GM18502 (cell line): ENCODE data around the gene KRTAP10-9.
"Not testable (repeated sequence)": the region's sequence is repeated elsewhere in the genome, so short reads cannot be mapped to it uniquely, and the experiment has no call there.

Experiments
- ATAC-seq: cut with Tn5 transposase; IDR thresholded peaks from one replicate; pipeline ENCODE4 v1.9.1; 2021; ENCODE audit warnings: mild to moderate bottlenecking; ENCODE audit not compliant: unreplicated experiment, poor library complexity

KRTAP10-9 gene

GRCh38 chr21:44613386-44614155, 13.3 kb upstream of the KRTAP10-9 start:
- no peak for ATAC-seq

DNA sequence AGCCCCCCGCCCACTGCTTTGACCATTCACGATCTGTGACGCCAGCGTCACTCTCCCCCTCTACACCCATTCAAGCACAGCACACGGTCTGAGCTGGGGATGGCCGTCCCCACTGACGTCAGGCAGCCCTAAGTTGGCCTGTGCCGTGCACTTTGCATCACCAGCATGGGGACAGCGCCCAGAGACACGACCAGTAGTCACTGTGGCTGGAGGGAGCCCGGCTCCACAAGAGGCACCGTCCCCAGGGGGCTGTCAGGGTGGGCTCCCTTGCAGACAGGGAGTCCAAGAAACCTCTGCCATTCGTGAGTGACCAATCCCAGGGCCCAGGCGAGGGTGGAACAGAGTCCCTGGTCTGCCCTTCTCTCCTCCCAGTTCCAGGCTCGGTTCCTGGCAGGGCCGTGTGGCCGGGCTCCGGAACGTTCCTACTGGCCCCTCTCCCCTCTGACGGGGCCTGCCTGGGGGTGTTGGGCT, 12.7 kb upstream of the KRTAP10-9 start:
- no peak for ATAC-seq

DNA sequence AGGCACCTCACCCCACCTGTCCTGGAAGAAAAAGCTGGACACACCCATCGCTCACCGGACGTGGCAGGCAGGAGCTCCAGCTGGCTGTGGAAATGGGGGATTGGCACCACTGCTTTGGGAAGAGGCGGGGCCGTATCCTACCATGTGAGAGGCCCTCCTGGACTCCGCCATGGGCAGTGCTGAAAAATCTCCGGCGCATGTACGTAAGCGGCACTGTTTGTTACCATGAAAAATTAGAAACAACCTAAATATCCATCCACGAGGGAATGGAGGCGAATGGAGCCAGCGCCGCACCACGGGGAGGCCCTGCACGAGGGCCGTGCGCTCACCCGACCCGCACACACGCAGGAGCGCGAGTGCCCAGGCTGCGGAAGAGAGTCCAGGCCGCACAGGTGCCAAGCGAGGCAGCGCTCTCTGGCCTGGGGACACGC, 11.9 kb upstream of the KRTAP10-9 start:
- ATAC-seq, result no peak

DNA sequence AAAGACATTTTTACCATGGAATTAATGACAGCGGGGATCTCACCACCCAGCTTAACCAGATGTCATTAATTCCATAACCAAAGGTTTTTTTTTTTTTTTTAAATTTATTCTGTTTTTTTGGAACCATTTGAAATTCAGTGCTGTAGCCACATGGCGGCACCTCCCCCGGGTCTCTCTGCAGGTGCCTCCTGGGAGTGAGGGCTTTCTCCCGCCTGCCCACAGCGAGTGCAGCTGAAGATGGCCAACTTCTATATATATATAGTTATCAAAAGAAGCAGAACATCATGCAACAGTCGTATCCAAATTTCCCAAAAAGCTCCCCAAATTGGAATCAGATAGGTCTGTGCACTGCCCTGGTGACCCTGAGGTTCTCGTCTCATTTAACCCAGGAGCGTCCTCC, 11.4 kb upstream of the KRTAP10-9 start:
- no peak for ATAC-seq

DNA sequence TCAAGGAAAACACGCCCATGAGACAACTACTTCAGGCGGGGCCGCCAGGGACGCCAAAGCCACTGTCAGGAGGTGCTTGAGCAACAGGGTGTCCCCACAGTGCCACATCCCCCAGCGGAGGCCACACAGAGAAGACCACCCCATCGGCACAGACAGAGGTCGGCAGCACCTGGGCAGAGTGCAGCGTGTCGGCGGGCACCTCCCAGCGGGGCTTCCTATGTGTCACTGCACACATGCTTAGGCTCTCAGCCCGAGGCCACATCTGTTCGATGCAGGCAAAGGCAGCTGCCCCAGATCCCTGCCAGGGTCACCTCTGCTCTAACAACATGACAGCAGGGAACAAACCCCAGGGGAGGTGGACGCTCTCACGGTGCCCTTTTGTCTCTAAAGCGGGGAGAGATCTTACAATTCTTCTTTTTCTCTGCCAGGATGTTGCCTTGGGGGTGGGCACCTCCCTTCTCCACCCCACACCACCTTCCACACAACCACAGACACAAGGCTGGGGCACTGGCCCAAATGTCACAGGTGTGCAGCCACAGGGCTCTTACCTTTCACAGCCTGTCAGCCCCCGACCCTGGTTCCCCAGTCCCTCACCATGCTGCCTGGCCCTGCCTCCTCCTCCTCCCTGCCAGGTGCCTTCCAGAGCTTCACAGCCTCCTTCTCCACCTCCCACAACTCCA, 10.8 kb upstream of the KRTAP10-9 start:
- no peak for ATAC-seq

- no peak for ATAC-seq
These were observed 10.3 kb upstream of the KRTAP10-9 start for GRCh38 chr21:44616591-44616926.

DNA sequence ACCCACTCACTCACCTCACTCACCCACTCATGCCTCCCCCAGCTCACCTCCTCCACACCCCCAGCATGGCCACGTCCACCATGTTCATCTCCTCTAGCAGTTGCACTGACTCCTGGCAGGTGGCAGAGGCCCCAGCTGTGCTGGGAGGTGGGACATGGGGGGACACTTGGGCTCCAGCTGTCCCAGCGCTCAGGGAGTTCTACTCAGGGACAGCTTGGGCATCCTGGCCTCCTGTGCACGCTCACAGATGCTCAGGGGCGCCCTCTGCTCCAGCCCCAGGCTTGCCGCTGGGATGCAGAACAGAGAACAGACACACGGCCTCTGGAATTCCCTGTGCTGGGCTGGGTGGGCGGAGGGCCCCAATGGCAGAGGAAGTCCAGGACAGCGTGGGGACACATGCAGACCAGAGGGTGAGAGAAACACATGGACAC, 9.8 kb upstream of the KRTAP10-9 start:
- ATAC-seq, result no peak

GRCh38 chr21:44618504-44618903, 8.4 kb upstream of the KRTAP10-9 start:
- ATAC-seq, result no peak

DNA sequence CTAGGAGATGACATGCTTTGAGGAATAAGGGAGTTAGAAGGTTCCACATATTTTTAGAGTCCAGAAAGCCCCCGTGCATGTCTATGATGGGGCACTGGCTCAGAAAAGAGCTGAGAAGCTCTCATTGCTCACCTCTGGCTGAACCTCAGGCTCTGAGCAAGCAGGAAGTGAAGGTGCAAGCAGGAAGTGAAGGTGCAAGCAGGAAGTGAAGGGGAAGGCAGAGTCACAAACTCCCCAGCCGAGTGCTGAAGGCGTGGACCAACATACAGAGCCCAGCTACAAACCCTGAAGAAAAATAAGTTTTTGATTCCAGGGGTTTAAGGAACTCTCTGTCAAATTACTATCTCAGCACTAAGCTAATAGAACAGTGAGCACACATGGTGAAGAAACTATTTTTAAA, 8.0 kb upstream of the KRTAP10-9 start:
- no peak for ATAC-seq

GRCh38 chr21:44619886-44620285, 7.0 kb upstream of the KRTAP10-9 start:
- no peak for ATAC-seq

DNA sequence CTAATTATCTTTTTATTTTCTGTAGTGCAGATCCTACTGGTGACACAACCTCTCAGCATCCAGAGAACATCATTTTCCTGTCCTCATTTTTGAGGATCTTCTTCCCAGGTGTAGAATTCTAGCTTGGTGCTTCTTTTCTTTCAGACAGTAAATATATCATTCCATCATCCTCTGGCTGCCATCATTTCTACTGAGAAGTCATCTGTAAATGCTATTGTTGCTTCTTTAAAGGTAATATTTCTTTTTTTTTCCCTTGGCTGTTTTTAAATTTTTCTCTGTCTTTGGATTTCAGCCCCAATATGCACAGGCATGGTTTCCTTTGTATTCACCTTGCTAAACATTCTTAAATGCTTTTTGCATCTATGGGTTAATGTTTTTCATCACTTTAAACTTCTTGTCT, 3.3 kb upstream of the KRTAP10-9 start:
- ATAC-seq, result no peak

- no peak for ATAC-seq
These were observed 1.1 kb upstream of the KRTAP10-9 start for GRCh38 chr21:44625756-44626155.

DNA sequence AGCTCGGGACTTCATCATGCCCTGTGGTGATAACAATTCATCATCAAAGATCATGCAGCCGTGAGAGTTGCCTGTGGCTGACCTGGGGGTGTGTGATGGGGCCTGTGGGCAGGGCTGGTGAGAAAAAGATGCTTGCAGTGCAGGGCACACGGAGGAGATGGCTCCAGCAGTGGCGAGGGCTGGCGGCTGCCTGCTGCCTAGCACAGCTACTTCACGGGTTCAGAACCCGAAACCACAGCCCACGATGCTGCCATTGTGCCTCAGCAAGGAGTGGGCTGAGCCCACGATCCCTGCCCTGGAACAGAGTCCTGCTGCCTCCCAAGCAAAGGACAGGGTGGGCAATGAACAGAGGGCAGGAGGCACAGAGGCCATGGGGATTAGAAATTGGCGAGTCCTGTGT, 631 bp upstream of the KRTAP10-9 start:
- no peak for ATAC-seq

DNA sequence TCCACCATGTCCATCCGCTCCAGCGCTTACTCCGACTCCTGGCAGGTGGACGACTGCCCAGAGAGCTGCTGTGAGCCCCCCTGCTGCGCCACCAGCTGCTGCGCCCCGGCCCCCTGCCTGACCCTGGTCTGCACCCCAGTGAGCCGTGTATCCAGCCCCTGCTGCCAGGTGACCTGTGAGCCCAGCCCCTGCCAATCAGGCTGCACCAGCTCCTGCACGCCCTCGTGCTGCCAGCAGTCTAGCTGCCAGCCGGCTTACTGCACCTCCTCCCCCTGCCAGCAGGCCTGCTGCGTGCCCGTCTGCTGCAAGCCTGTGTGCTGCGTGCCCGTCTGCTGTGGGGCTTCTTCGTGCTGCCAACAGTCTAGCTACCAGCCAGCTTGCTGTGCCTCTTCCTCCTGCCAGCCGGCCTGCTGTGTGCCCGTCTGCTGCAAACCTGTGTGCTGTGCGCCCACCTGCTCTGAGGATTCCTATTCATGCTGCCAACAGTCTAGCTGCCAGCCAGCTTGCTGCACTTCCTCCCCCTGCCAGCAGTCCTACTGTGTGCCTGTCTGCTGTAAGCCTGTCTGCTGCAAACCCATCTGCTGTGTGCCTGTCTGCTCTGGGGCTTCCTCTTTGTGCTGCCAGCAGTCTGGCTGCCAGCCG, 409 bp downstream of the KRTAP10-9 start:
- ATAC-seq, result not testable (repeated sequence)

GRCh38 chr21:44627831-44628233, 939 bp downstream of the KRTAP10-9 start:
- not testable (repeated sequence) for ATAC-seq

GRCh38 chr21:44628707-44629391, 2.0 kb downstream of the KRTAP10-9 start:
- ATAC-seq, result no peak

DNA sequence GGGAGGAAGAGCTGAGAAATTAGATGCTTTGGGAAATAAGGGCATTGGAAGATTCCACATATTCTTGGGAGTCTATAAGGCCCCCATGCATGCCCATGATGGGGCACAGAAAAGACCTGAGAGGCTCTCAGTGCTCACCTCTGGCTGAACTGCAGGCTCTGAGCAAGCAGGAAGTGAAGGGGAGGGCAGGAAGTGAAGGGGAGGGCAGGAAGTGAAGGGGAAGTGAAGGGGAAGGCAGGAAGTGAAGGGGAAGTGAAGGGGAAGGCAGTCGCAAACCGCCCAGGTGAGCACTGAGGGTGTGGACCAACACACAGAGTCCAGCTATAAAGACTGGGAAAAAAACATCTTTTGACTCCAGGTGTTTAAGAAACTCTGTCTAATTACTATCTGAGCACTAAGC, 3.5 kb downstream of the KRTAP10-9 start:
- no peak for ATAC-seq

DNA sequence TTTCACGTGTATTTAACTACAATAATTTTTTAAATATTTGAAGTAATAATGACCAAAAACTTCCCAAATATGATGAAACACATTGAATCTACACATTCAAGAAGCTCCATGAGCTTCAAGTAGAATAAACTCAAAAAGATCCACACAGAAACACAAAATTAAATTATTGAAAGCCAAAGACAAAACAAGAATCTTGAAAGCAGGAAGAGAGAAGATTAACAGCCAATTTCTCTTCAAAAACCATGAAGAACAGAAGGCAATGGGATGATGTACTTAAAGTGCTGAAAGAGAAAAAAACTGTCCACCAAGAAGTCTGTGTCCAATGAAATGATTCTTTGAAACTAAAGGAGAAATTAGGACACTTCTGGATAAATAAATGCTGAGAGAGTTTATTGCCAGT, 5.2 kb downstream of the KRTAP10-9 start:
- ATAC-seq, result no peak

DNA sequence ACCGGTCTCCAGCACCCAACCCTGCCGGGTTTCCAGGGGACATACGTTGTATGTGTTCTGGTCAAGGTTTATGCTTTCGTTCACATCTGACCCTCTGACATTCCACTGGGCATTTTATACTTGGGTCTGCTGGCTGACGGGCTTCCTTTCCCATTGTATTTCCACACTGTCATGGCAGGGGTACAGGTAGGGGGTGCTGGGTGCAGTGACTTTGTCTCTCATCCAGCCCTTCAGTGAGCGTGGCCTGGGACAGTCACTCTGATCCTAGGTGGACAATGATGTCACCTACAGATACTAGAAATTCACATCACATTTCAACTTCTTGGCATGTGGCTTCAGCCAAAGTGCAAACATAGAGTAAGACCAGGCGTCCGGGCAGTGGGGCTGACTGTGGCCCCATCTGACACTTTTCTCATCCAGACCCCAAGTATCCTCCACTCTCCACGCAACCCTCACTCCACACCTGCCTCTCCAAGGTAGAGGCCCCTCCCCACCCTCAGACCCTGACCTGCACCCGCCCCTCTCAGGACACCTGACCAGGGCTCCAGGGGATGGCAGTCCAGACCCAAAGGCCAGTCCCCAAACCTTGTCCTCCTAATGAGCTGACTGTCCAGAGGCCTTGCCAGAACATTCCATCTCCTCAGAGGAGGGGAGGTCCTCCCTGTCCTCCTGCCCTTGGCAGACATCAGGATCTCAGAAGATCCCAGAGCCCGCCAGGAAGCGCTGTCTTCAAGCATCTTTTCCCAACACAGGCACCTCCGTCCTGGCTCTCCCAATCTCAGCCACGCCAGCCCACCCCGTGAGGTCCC, 9.5 kb downstream of the KRTAP10-9 start:
- no peak for ATAC-seq
